Placental epithelial cell (primary cell): Measurements from ENCODE around the gene TRIP12. TPM values are rescaled to one million over a fixed set of nuclear protein-coding genes. Genes with fewer than 3 reads are reported as not detected.

Source experiments
- small RNA-seq: library from RNA; depleted of rRNA; stranded (forward); fragments of <200 nt; gene quantifications from one replicate; pipeline ENCODE3, GENCODE V24; 2012
- total RNA-seq: library from RNA; depleted of rRNA; stranded (reverse); fragments of >200 nt; gene quantifications from 2 replicates; pipeline ENCODE4 v1.2.3, GENCODE V29; 2012

TRIP12 gene
- 195 and 223 TPM in 2 replicates for total RNA-seq

DNA sequence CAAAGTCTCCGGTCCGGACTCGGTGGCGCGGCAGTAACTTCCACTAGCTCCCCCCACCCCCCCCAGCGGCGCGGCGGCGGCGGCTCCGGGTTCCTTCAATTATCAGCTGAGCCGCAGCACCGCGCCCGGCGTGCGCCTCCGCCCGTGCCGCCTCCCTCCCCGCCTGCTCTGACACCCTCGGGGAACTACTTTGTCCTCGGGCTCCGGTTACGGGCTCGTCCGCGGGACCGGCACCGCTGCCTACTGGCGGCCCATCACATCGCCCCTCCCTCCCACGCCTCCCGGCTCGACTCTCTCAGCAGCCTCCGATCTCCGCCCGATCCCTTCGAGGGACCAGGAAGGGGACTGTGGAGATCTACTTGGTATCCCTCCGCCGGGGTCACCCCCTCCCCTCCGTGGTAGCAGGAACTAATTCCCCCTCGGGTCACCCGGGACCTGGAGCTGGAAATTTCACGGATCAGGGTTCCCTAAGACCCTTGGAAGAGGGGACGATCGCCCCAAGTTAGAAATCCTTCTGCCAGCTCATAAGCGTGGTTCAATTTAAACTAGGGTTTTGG, at the start of gene TRIP12:
Gene TRIP12, minus strand, starts transcription at position 118 of the 557 bp plus-strand sequence. CDS start 41,930 bp downstream, outside the sequence.

DNA sequence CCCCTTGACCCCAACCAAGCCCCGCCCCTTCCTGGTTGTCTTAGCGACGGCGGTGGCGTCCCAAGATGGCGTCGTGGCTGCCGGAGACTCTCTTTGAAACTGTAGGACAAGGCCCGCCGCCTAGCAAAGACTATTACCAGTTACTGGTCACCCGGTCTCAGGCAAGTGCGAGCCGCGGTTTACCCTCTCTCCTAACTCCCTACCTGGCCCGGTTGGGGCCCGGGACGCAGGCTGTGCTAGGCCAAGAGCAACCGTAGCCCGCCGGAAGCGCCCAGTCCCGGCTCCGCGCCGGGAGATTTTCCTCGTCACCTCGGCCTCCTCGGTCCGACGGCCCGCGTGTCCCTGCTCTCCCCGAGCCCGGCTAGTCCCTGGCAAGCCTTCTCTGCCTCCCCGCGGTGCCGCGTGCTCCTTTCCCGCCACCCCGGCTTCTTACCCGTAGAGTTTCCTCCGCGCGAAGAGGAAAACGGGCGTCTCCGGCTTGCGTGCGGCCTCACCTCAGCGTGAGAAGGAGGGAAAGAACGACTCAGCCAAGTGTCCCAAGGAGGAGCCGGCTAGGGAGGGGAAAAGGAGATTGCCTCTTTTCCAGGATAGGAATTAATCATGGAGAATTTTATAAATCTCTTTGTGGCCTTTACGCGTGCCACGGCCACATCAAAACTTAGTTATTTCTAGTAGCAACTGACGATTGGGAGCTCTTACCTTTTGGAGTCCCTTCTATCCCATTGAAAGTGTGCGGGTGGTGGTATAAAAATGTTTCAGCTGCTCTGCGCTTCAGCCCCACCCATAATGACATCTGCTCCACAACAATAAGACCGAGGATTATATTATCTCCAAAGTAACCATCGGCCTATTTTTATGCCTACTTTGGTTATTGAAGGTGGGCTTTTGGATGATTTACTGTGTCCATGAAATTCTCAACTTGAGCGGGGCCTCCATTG, 909 bp upstream of the TRIP12 start, which contains the start of gene FBXO36:
Gene FBXO36, plus strand, starts transcription at position 55 of the 938 bp plus-strand sequence. Its CDS starts 11 bp downstream, at position 66.

DNA sequence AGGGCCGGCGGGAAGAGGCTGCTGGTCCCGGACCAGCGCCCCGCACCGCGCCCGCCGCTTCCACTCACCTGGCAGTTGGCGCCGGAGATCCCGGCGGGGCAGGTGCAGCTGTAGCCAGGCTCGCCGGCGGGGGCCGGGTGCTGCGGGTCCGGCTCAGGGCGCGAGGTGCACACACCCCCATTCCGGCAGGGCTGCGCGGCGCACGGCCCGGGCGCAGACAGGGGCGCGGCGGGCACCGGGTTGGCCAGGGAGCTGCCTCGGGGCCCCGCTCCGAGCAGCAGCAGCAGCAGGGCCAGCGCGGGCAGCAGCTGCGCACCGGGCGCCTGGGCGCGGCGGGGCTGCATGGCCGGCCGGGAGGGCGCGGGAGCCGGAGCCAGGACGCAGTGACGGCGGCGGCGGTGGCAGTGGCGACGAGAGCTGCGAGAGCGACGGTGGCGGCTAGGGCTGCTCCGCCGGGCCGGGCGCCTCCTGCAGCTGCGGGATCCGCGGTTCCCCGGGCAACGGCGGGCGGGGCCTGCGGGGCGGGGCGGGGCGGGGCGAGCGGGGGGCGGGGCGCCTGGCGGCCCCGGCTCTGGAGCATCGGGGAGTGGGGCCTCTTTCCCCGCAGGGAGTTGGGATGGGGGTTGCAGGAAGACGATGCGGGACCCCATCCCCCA, 207.6 kb downstream of the TRIP12 start, which contains the start of gene DNER:
Gene DNER, minus strand, starts transcription at position 476 of the 656 bp plus-strand sequence. Its CDS starts 132 bp downstream, at position 344.

Small RNA genes lying within 50 kb of the gene (small RNA-seq; reads per million reads assigned to genes)
- gene RNU6-613P: not detected
- not detected for gene RNU6-964P

Other genes with a start within 250 kb of the TRIP12 start
- gene DNER, start 207.5 kb downstream of the TRIP12 start, total RNA-seq: 7.9 and 11.9 TPM in 2 replicates
- gene FBXO36, start 494 bp upstream of the TRIP12 start, total RNA-seq: 2.0 and 2.6 TPM in 2 replicates
- 0.11 and 0.39 TPM in 2 replicates for gene SLC16A14, start 146.9 kb upstream of the TRIP12 start, total RNA-seq